HEK293 (cell line): ENCODE results near the gene SEMA4D.

Source experiments
- ATF2 ChIP-seq: fragments of 450-650 bp; formaldehyde crosslinking; IDR thresholded peaks from 2 replicates; pipeline ENCODE4 v1.5.1; 2016; ENCODE audit warnings: missing biosample characterization, missing genetic modification characterization, low read depth
- BCL11A ChIP-seq: fragments of 450-650 bp; formaldehyde crosslinking; IDR thresholded peaks from 2 replicates; pipeline ENCODE4 v1.5.1; 2016; ENCODE audit warnings: low read depth, missing biosample characterization, missing genetic modification characterization
- GLI2 ChIP-seq: fragments of 450-650 bp; formaldehyde crosslinking; IDR thresholded peaks from 2 replicates; pipeline ENCODE4; 2017; ENCODE audit warnings: missing biosample characterization, missing genetic modification characterization, low read depth, borderline replicate concordance
- INSM2 ChIP-seq: fragments of 450-650 bp; formaldehyde crosslinking; IDR thresholded peaks from 2 replicates; pipeline ENCODE4 v1.5.1; 2016; ENCODE audit warnings: missing biosample characterization, missing genetic modification characterization
- KLF10 ChIP-seq: fragments of 450-650 bp; IDR thresholded peaks from 2 replicates; pipeline ENCODE4 v1.5.1; 2018; ENCODE audit warnings: missing biosample characterization, mild to moderate bottlenecking, missing genetic modification characterization
- KLF9 ChIP-seq: fragments of 450-650 bp; formaldehyde crosslinking; IDR thresholded peaks from 2 replicates; pipeline ENCODE4 v1.5.1; 2016; ENCODE audit warnings: missing biosample characterization, missing genetic modification characterization, low read depth
- MYNN ChIP-seq: fragments of 450-650 bp; formaldehyde crosslinking; IDR thresholded peaks from 2 replicates; pipeline ENCODE4 v1.5.1; 2016; ENCODE audit warnings: missing biosample characterization, missing genetic modification characterization, borderline replicate concordance
- PRDM6 ChIP-seq: fragments of 450-650 bp; formaldehyde crosslinking; IDR thresholded peaks from 2 replicates; pipeline ENCODE4 v1.5.1; 2017; ENCODE audit warnings: missing biosample characterization, missing genetic modification characterization
- YY2 ChIP-seq: fragments of 450-650 bp; formaldehyde crosslinking; IDR thresholded peaks from 2 replicates; pipeline ENCODE4 v1.5.1; 2016; ENCODE audit warnings: missing biosample characterization, missing genetic modification characterization
- ZEB2 ChIP-seq: fragments of 450-650 bp; formaldehyde crosslinking; IDR thresholded peaks from 2 replicates; pipeline ENCODE4 v1.5.1; 2016; ENCODE audit warnings: missing biosample characterization, missing genetic modification characterization
- ZNF202 ChIP-seq: fragments of 450-650 bp; formaldehyde crosslinking; IDR thresholded peaks from 2 replicates; pipeline ENCODE4 v1.5.1; 2016; ENCODE audit warnings: missing biosample characterization, missing genetic modification characterization, borderline replicate concordance
- ZNF239 ChIP-seq: fragments of 450-650 bp; formaldehyde crosslinking; IDR thresholded peaks from 2 replicates; pipeline ENCODE4 v1.5.1; 2016; ENCODE audit warnings: missing biosample characterization, missing genetic modification characterization
- ZNF292 ChIP-seq: fragments of 450-650 bp; formaldehyde crosslinking; IDR thresholded peaks from 2 replicates; pipeline ENCODE4 v1.5.1; 2016; ENCODE audit warnings: low read depth, missing biosample characterization, missing genetic modification characterization, borderline replicate concordance
- ZNF354C ChIP-seq: fragments of 450-650 bp; formaldehyde crosslinking; IDR thresholded peaks from 2 replicates; pipeline ENCODE4 v1.5.1; 2016; ENCODE audit warnings: missing biosample characterization, missing genetic modification characterization, low read depth, borderline replicate concordance
- ZNF394 ChIP-seq: fragments of 450-650 bp; formaldehyde crosslinking; IDR thresholded peaks from 2 replicates; pipeline ENCODE4 v1.5.1; 2016; ENCODE audit warnings: missing biosample characterization, missing genetic modification characterization, mild to moderate bottlenecking, moderate library complexity, borderline replicate concordance
- ZNF558 ChIP-seq: fragments of 450-650 bp; formaldehyde crosslinking; IDR thresholded peaks from 2 replicates; pipeline ENCODE4 v1.5.1; 2016; ENCODE audit warnings: missing biosample characterization, missing genetic modification characterization
- ZNF561 ChIP-seq: fragments of 450-650 bp; IDR thresholded peaks from 2 replicates; pipeline ENCODE4 v1.5.1; 2018; ENCODE audit warnings: missing biosample characterization, missing genetic modification characterization, borderline replicate concordance
- ZNF610 ChIP-seq: fragments of 450-650 bp; formaldehyde crosslinking; IDR thresholded peaks from 2 replicates; pipeline ENCODE4 v1.5.1; 2016; ENCODE audit warnings: missing biosample characterization, missing genetic modification characterization, borderline replicate concordance
- ZNF621 ChIP-seq: fragments of 450-650 bp; formaldehyde crosslinking; IDR thresholded peaks from 2 replicates; pipeline ENCODE4 v1.5.1; 2017; ENCODE audit warnings: missing biosample characterization, missing genetic modification characterization
- ZNF629 ChIP-seq: fragments of 450-650 bp; formaldehyde crosslinking; IDR thresholded peaks from 2 replicates; pipeline ENCODE4 v1.5.1; 2017; ENCODE audit warnings: missing biosample characterization, missing genetic modification characterization
- ZNF639 ChIP-seq: fragments of 450-650 bp; formaldehyde crosslinking; IDR thresholded peaks from 2 replicates; pipeline ENCODE4 v1.5.1; 2016; ENCODE audit warnings: missing biosample characterization, missing genetic modification characterization
- ZNF76 ChIP-seq: fragments of 450-650 bp; formaldehyde crosslinking; IDR thresholded peaks from 2 replicates; pipeline ENCODE4; 2016; ENCODE audit warnings: low read depth, missing biosample characterization, missing genetic modification characterization, borderline replicate concordance

The SEMA4D gene

GRCh38 chr9:89319015-89319905, 178.7 kb downstream of the SEMA4D start (continued):
- TF ChIP-seq INSM2 (tag by site-specific recombination) (no peak), YY2 (tag by site-specific recombination) (no peak), KLF9 (no peak), KLF10 (tag by site-specific recombination) (no peak), ZNF621 (tag by site-specific recombination) (no peak), ZNF354C (no peak), ZNF610 (tag by site-specific recombination) (0 out of 2 replicates have a peak, but pooled peaks have one; percentile 6), PRDM6 (tag by site-specific recombination) (peak; percentile 86), BCL11A (tag by site-specific recombination) (no peak), ZNF639 (tag by site-specific recombination) (0 out of 2 replicates have a peak, but pooled peaks have one; percentile 30), ZNF239 (tag by site-specific recombination) (no peak), ZNF629 (tag by site-specific recombination) (peak; percentile 97), ZNF394 (no peak), MYNN (no peak), ZNF558 (0 out of 2 replicates have a peak, but pooled peaks have one; percentile 17), ZEB2 (tag by site-specific recombination) (peak; percentile 61), ATF2 (tag by site-specific recombination) (peak; percentile 90; the same call in 1 of the 2 replicates), ZNF292 (tag by site-specific recombination) (no peak), GLI2 (no peak), ZNF76 (tag by site-specific recombination) (0 out of 2 replicates have a peak, but pooled peaks have one; percentile 5), ZNF202 (tag by site-specific recombination) (no peak), ZNF561 (tag by site-specific recombination) (no peak)
